Trophoblast cell (in vitro differentiated cells and primary cell): ENCODE data around the gene RPA3. TPM values are rescaled to one million over a fixed set of nuclear protein-coding genes. Genes with fewer than 3 reads are reported as not detected.

ENCODE experiments used
- DNase-seq, 2 donors: peaks; one replicate each; pipeline ENCODE4 v3.0.0-alpha.2; 2016
- H2AFZ ChIP-seq: 2 replicates; pipeline ENCODE4 v1.6.1; 2013; ENCODE audit warnings: low read length, moderate library complexity, mild to moderate bottlenecking; ENCODE audit not compliant: insufficient read depth, poor library complexity
- H2AK5ac ChIP-seq: 2 replicates; pipeline ENCODE4 v1.6.1; 2013; ENCODE audit warnings: mild to moderate bottlenecking, low read length
- H2BK120ac ChIP-seq: 2 replicates; pipeline ENCODE4 v1.6.1; 2013; ENCODE audit warnings: low read length, mild to moderate bottlenecking, moderate library complexity; ENCODE audit not compliant: insufficient read depth, poor library complexity
- H2BK12ac ChIP-seq: 2 replicates; pipeline ENCODE4 v1.6.1; 2013; ENCODE audit warnings: mild to moderate bottlenecking, low read length, moderate library complexity
- H2BK5ac ChIP-seq: 2 replicates; pipeline ENCODE4 v1.6.1; 2013; ENCODE audit warnings: low read length, low read depth, moderate library complexity, mild to moderate bottlenecking; ENCODE audit not compliant: poor library complexity
- H3K14ac ChIP-seq: 2 replicates; pipeline ENCODE4 v1.6.1; 2013; ENCODE audit warnings: mild to moderate bottlenecking, low read length
- H3K18ac ChIP-seq: 2 replicates; pipeline ENCODE4 v1.6.1; 2013; ENCODE audit warnings: mild to moderate bottlenecking, low read length
- H3K23ac ChIP-seq: 2 replicates; pipeline ENCODE4 v1.6.1; 2013; ENCODE audit warnings: low read length
- H3K27ac ChIP-seq: 2 replicates; pipeline ENCODE4 v1.5.1; 2013; ENCODE audit warnings: low read depth, mild to moderate bottlenecking, inconsistent platforms, low read length, moderate library complexity
- H3K27me3 ChIP-seq: 2 replicates; pipeline ENCODE4 v1.6.1; 2013; ENCODE audit warnings: inconsistent platforms, mild to moderate bottlenecking, low read length, moderate library complexity; ENCODE audit not compliant: insufficient read depth
- H3K36me3 ChIP-seq, 2 experiments: 1 replicate in 1 of 2; 2 replicates in 1 of 2; pipeline ENCODE4 v1.6.1; 2013; ENCODE audit warnings: low read length in 2 of 2, mild to moderate bottlenecking in 2 of 2, moderate library complexity in 1 of 2; ENCODE audit not compliant: insufficient read depth in 2 of 2, control insufficient read depth in 1 of 2
- H3K4ac ChIP-seq: 2 replicates; pipeline ENCODE4 v1.6.1; 2013; ENCODE audit warnings: low read depth, mild to moderate bottlenecking, low read length, moderate library complexity
- H3K4me1 ChIP-seq, 2 experiments: 1 replicate in 1 of 2; 2 replicates in 1 of 2; pipeline ENCODE4 v1.6.1; 2013; ENCODE audit warnings: low read length in 2 of 2, mild to moderate bottlenecking in 2 of 2, moderate library complexity in 1 of 2; ENCODE audit not compliant: insufficient read depth in 2 of 2, control insufficient read depth in 1 of 2
- H3K4me2 ChIP-seq: 2 replicates; pipeline ENCODE4 v1.6.1; 2013; ENCODE audit warnings: inconsistent platforms, mild to moderate bottlenecking, low read length, moderate library complexity
- H3K4me3 ChIP-seq: 2 replicates; pipeline ENCODE4 v1.5.1; 2013; ENCODE audit warnings: mild to moderate bottlenecking, low read depth, low read length, inconsistent platforms
- H3K79me1 ChIP-seq: one replicate; pipeline ENCODE4 v1.6.1; 2013; ENCODE audit warnings: low read length
- H3K79me2 ChIP-seq: 2 replicates; pipeline ENCODE4 v1.6.1; 2013; ENCODE audit warnings: low read length, mild to moderate bottlenecking; ENCODE audit not compliant: control insufficient read depth, insufficient read depth, poor library complexity
- H3K9ac ChIP-seq: 2 replicates; pipeline ENCODE4 v1.6.1; 2013; ENCODE audit warnings: mild to moderate bottlenecking, low read length
- H3K9me3 ChIP-seq: 2 replicates; pipeline ENCODE4 v1.6.1; 2013; ENCODE audit warnings: low read depth, mild to moderate bottlenecking, control low read depth, inconsistent platforms, low read length; ENCODE audit not compliant: insufficient read depth
- H4K12ac ChIP-seq: 2 replicates; pipeline ENCODE4 v1.6.1; 2013; ENCODE audit warnings: low read depth, mild to moderate bottlenecking, low read length, moderate library complexity
- H4K8ac ChIP-seq: 2 replicates; pipeline ENCODE4 v1.6.1; 2013; ENCODE audit warnings: low read depth, mild to moderate bottlenecking, low read length, moderate library complexity
- H4K91ac ChIP-seq: one replicate; pipeline ENCODE4 v1.6.1; 2013; ENCODE audit warnings: low read depth, mild to moderate bottlenecking, low read length, moderate library complexity
- WGBS: extraction: QIAGEN DNeasy Blood & Tissue Kit; methylation state at CpG from one replicate; pipeline ENCODE4 v1.1.7; 2013; ENCODE audit warnings: missing lambda C conversion rate; ENCODE audit not compliant: insufficient read length, insufficient coverage; ENCODE audit errors: extremely low coverage; 5-methylcytosine and 5-hydroxymethylcytosine counted together
- polyA plus RNA-seq: library from polyadenylated mRNA; stranded (reverse); fragments of 200-250 nt; gene quantifications from 2 replicates; pipeline ENCODE4 v1.2.3, GENCODE V29; 2013

Gene RPA3
- 50.1 and 53.5 TPM in 2 replicates for polyA plus RNA-seq

DNA sequence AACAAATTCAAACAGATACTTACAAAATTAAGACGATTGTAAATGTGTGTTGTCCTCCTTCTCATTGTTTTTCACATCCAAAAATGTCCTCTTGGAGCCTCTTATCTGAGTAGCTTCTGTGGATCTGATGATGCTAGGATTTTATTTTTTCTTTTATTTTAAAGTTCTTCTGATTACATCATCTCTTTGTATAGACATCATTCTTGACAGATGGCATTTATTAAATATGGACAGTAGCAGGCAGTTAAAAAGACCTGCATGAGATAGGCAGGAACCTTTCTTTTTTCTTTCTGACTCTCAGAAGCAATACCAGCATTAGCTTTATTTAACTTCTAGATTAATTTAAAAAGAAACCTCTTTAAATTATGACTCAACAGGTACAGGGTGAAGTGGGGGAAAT lies at the start of gene RPA3:
Gene RPA3, minus strand, starts transcription at position 116 of the 400 bp plus-strand sequence. CDS start 78,189 bp downstream, outside the sequence.
- Histone ChIP-seq H3K27me3 (no peaks in the 10 kb centered on the region), H3K4me2 (no peak within 1 kb of the TSS), H3K4me1 (no peaks in the 10 kb centered on the region), H3K27ac (no peak within 1 kb of the TSS), H3K79me1 (no peaks in the 10 kb centered on the region), H4K91ac (no peak within 1 kb of the TSS), H3K18ac (no peak within 1 kb of the TSS), H2AK5ac (no peak within 1 kb of the TSS), H3K79me2 (no peaks in the 10 kb centered on the region), H3K4ac (no peak within 1 kb of the TSS), H4K8ac (no peak within 1 kb of the TSS), H3K23ac (no peak within 1 kb of the TSS), H3K4me3 (no peak within 1 kb of the TSS), H4K12ac (no peak within 1 kb of the TSS), H2AFZ (no peak within 1 kb of the TSS), H3K36me3 (no peaks in the 10 kb centered on the region), H3K9me3 (no peaks in the 10 kb centered on the region), H2BK120ac (no peak within 1 kb of the TSS), H3K9ac (no peak within 1 kb of the TSS), H3K14ac (no peak within 1 kb of the TSS), H2BK12ac (no peak within 1 kb of the TSS), H2BK5ac (no peak within 1 kb of the TSS)
- no peak for DNase-seq
- no CpG with 5 or more reads among the region's 1 CpG for WGBS

DNA sequence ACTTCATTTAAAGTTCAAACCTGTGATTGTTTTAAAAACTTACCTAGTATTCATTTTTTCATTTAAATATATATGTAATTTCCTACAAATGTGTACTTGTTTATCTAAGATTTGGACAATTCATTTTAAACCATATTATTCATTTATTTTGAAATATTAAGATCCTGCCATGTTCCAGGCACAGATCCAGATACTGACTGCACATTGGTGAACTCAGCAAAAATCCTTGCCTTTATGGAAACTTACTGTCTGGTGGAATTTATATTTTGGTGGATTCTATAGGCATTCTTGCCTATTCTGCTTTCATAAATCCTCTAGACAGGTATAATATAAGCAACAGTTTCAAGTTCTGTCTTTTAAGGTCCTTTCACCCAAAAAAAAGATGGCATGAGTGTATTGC lies 48.3 kb upstream of the RPA3 start:
- Histone ChIP-seq H3K79me1 (peaks cover 4% of the 10 kb centered on the region), H4K8ac (no peak overlapping the region), H3K14ac (no peak overlapping the region), H3K27ac (no peak overlapping the region), H4K91ac (no peak overlapping the region), H2BK5ac (no peak overlapping the region), H2BK12ac (no peak overlapping the region), H3K27me3 (no peaks in the 10 kb centered on the region), H3K23ac (no peak overlapping the region), H3K36me3 (no peaks in the 10 kb centered on the region), H2AFZ (no peak overlapping the region), H3K18ac (no peak overlapping the region), H3K4me1 (peaks cover 0 to 2% of the 10 kb centered on the region in 2 experiments), H2AK5ac (no peak overlapping the region), H3K9ac (no peak overlapping the region), H2BK120ac (no peak overlapping the region), H3K9me3 (no peaks in the 10 kb centered on the region), H3K4me3 (no peak overlapping the region), H3K4ac (no peak overlapping the region), H3K79me2 (no peaks in the 10 kb centered on the region), H4K12ac (no peak overlapping the region), H3K4me2 (no peak overlapping the region)
- DNase-seq, result no peak

DNA sequence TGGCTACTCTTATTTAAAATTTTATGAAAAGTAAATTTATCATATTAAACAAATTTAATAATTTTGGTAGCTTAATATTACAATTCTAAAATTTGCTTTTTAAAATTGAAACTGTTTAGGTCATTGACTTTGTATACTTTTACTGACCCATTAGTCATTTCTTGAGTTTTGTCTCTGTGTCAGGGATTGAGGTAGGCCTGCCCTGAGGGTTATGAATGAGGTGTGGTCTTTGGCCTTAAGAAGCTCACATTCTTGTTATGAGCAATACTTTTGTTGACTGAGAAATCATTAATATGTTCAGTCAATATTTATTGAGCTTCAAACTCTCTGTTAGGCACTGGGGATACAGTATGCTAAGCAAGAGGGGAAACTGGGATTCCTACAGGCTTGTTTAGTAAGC lies 47.0 kb upstream of the RPA3 start:
- Histone ChIP-seq H3K79me1 (peaks cover 4% of the 10 kb centered on the region), H4K91ac (no peak overlapping the region), H3K4ac (no peak overlapping the region), H3K4me1 (peaks cover 0 to 2% of the 10 kb centered on the region in 2 experiments), H3K4me3 (no peak overlapping the region), H3K23ac (no peak overlapping the region), H3K18ac (no peak overlapping the region), H3K9me3 (no peaks in the 10 kb centered on the region), H2AFZ (no peak overlapping the region), H4K12ac (no peak overlapping the region), H4K8ac (no peak overlapping the region), H3K36me3 (no peaks in the 10 kb centered on the region), H2BK12ac (no peak overlapping the region), H2BK5ac (no peak overlapping the region), H3K27ac (no peak overlapping the region), H3K27me3 (no peaks in the 10 kb centered on the region), H3K4me2 (no peak overlapping the region), H3K79me2 (no peaks in the 10 kb centered on the region), H3K9ac (no peak overlapping the region), H2AK5ac (no peak overlapping the region), H3K14ac (no peak overlapping the region), H2BK120ac (no peak overlapping the region)
- no peak for DNase-seq

DNA sequence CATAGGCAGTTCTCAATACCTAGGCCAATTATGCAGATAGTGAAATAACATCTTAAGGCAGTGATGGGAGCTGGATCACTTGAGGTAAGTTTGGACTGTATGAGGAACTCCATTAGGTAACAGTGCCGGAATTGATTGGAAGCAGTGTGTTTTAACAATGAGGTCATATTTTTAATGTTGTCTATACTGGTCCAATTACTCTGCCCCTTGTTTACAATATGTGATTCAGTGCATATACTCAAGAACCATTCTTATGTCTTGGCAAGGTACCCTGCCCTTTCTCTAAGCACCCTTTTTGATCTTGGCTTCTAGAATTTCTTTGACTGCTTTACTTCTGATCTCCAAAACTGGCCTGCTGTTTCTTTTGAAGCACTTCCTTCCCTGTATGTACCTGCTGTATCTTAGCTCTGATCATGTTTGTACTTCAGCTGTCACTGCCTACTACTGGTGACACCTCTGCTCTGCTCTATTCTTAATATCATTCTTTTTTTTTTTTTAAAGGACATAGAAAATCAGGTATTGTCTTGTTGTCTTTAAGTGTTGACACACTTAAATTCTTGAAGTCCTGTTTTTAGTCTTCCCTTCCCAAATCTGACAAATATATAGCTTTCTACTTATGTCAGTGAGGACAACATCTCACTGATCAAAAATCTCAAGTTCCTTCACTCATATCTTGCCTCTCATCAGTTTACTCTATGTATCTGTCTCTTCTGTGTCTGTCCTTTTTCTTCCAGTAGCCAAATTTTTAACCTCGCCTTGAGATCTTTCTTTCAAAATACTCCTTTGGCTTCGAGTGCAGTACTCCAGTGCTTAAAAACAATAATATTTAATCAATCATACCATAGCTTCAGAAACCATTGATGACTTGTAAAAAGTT lies 46.4 kb upstream of the RPA3 start:
- H3K14ac ChIP-seq, result no peak overlapping the region
- no peak overlapping the region for H2AFZ ChIP-seq
- no peak overlapping the region for H2BK12ac ChIP-seq
- no CpG with 5 or more reads among the region's 3 CpGs for WGBS
- DNase-seq, result no peak
- H3K18ac ChIP-seq, result no peak overlapping the region
- no peaks in the 10 kb centered on the region for H3K27me3 ChIP-seq
- H3K4me3 ChIP-seq, result no peak overlapping the region
- H3K4ac ChIP-seq, result no peak overlapping the region
- no peaks in the 10 kb centered on the region for H3K79me2 ChIP-seq
- H3K23ac ChIP-seq, result no peak overlapping the region
- peaks cover 0 to 2% of the 10 kb centered on the region in 2 experiments for H3K4me1 ChIP-seq
- H3K79me1 ChIP-seq, result peaks cover 2% of the 10 kb centered on the region
- H3K9ac ChIP-seq, result no peak overlapping the region
- no peak overlapping the region for H4K91ac ChIP-seq
- H3K36me3 ChIP-seq, result no peaks in the 10 kb centered on the region
- H4K12ac ChIP-seq, result no peak overlapping the region
- H2BK5ac ChIP-seq, result no peak overlapping the region
- no peak overlapping the region for H2AK5ac ChIP-seq
- no peak overlapping the region for H4K8ac ChIP-seq
- H3K9me3 ChIP-seq, result no peaks in the 10 kb centered on the region
- H3K27ac ChIP-seq, result no peak overlapping the region
- H3K4me2 ChIP-seq, result no peak overlapping the region
- no peak overlapping the region for H2BK120ac ChIP-seq
